C4-2B (cell line): ENCODE results near the gene AFP.

Experiments
- CTCF ChIP-seq: fragments of 450-650 bp; conservative IDR thresholded peaks from 2 replicates; pipeline ENCODE4 v1.5.1; 2017; ENCODE audit warnings: mild to moderate bottlenecking
- ZFX ChIP-seq: fragments of 450-650 bp; IDR thresholded peaks from 2 replicates; pipeline ENCODE4 v1.6.1; 2017

DNA sequence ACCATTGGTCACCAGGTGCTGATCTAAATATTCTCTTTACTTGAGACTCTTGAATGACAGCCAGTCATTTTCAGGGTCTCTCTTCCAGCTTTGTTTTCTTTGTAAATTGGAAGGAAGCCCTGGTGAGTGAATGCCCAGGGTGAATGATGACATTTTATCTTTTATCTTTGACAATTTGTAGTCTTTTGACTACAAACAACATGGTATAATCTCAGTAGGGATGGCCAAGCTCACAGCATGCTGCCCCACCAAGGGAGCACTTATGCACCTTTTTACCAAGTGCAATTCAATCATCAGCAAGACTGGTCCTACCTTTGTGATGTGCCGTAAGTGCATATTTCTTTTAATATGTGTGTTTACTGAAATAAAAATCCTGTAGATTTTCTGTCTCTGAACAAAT, 51.2 kb downstream of the AFP start:
- no peak for TF ChIP-seq CTCF
- TF ChIP-seq ZFX: no peak
